NK-92 treated with Interleukin-12 subunit alpha and Interleukin-12 subunit beta, amount 100 ng/mL, for 24 hours (cell line): ENCODE data around the gene BCAR1.

ENCODE experiments used
- DNase-seq: peaks from one replicate; lab custom pipeline; 2025; lab: John Stamatoyannopoulos, UW

The BCAR1 gene

GRCh38 chr16:75203667-75204409 lies 47.6 kb downstream of the BCAR1 start:
- no peak for DNase-seq

GRCh38 chr16:75203096-75203495 lies 48.3 kb downstream of the BCAR1 start:
- no peak for DNase-seq

- DNase-seq = no peak
Observed at GRCh38 chr16:75202069-75202590, 49.3 kb downstream of the BCAR1 start.

GRCh38 chr16:75198135-75198600 lies 53.3 kb downstream of the BCAR1 start:
- DNase-seq = no peak

GRCh38 chr16:75197522-75198134 lies 53.8 kb downstream of the BCAR1 start:
- no peak for DNase-seq

- no peak for DNase-seq
Observed at GRCh38 chr16:75196836-75197235, 54.6 kb downstream of the BCAR1 start.

GRCh38 chr16:75195811-75196790 lies 55.3 kb downstream of the BCAR1 start:
- no peak for DNase-seq

- DNase-seq = no peak
Observed at GRCh38 chr16:75193730-75194444, 57.5 kb downstream of the BCAR1 start.

GRCh38 chr16:75193265-75193650 lies 58.2 kb downstream of the BCAR1 start:
- DNase-seq = no peak

GRCh38 chr16:75192606-75193264 lies 58.7 kb downstream of the BCAR1 start:
- no peak for DNase-seq

GRCh38 chr16:75189638-75190245 lies 61.7 kb downstream of the BCAR1 start:
- DNase-seq = no peak

- no peak for DNase-seq
Observed at GRCh38 chr16:75188832-75189477, 62.5 kb downstream of the BCAR1 start.

GRCh38 chr16:75181630-75182029 lies 69.8 kb downstream of the BCAR1 start:
- no peak for DNase-seq

GRCh38 chr16:75179208-75179607 lies 72.2 kb downstream of the BCAR1 start:
- no peak for DNase-seq
